Smooth muscle cell (in vitro differentiated cells): ENCODE results near the gene SP1. TPM values are rescaled to one million over a fixed set of nuclear protein-coding genes. Genes with fewer than 3 reads are reported as not detected.
"Not testable (repeated sequence)": the region's sequence is repeated elsewhere in the genome, so short reads cannot be mapped to it uniquely, and the experiment has no call there.

Source experiments
- DNase-seq: peaks from one replicate; lab custom pipeline; 2025; ENCODE audit not compliant: unreplicated experiment; lab: John Stamatoyannopoulos, UW
- H2AFZ ChIP-seq: fragments of 200-600 bp; sonication (generic); 2 replicates; pipeline ENCODE4 v1.6.0; 2016; ENCODE audit warnings: antibody characterized with exemption, low read depth, mild to moderate bottlenecking
- H3F3A ChIP-seq: fragments of 200-600 bp; sonication (generic); 2 replicates; pipeline ENCODE4 v1.6.0; 2017; ENCODE audit warnings: antibody characterized with exemption, low read depth
- H3K27ac ChIP-seq: fragments of 200-600 bp; sonication (generic); 2 replicates; pipeline ENCODE4 v1.5.1; 2016; ENCODE audit warnings: low read depth, mild to moderate bottlenecking
- H3K27me3 ChIP-seq: fragments of 200-600 bp; sonication (generic); 2 replicates; pipeline ENCODE4 v1.6.1; 2016; ENCODE audit warnings: low read depth, mild to moderate bottlenecking
- H3K36me3 ChIP-seq: fragments of 200-600 bp; sonication (generic); 2 replicates; pipeline ENCODE4 v1.5.1; 2016; ENCODE audit warnings: low read depth
- H3K4me1 ChIP-seq: fragments of 200-600 bp; sonication (generic); 2 replicates; pipeline ENCODE4 v1.5.1; 2016; ENCODE audit warnings: low read depth
- H3K4me2 ChIP-seq: fragments of 200-600 bp; sonication (generic); 2 replicates; pipeline ENCODE4 v1.6.0; 2016; ENCODE audit warnings: mild to moderate bottlenecking
- H3K4me3 ChIP-seq: fragments of 200-600 bp; sonication (generic); 2 replicates; pipeline ENCODE4 v1.5.1; 2016; ENCODE audit warnings: mild to moderate bottlenecking
- H3K79me2 ChIP-seq: fragments of 200-600 bp; sonication (generic); 2 replicates; pipeline ENCODE4 v1.6.0; 2016; ENCODE audit warnings: low read depth, mild to moderate bottlenecking
- H3K9ac ChIP-seq: fragments of 200-600 bp; sonication (generic); 2 replicates; pipeline ENCODE4 v1.6.0; 2016; ENCODE audit warnings: low read depth
- H3K9me3 ChIP-seq: fragments of 200-600 bp; sonication (generic); replicated peaks from 2 replicates; pipeline ENCODE4 v1.5.1; 2016; ENCODE audit warnings: low read depth
- H4K20me1 ChIP-seq: fragments of 200-600 bp; sonication (generic); 2 replicates; pipeline ENCODE4 v1.6.0; 2016; ENCODE audit warnings: low read depth
- WGBS: methylation state at CpG from one replicate; pipeline ENCODE4 v1.1.7; 2016; ENCODE audit warnings: low lambda C conversion rate; 5-methylcytosine and 5-hydroxymethylcytosine counted together
- polyA plus RNA-seq: library from polyadenylated mRNA; unstranded; fragments of >200 nt; fragmentation: Nextera tagmentation; extraction: Ambion mirVana; gene quantifications from 2 replicates; pipeline ENCODE4 v1.2.1, GENCODE V29; 2016
- total RNA-seq: library from RNA; depleted of rRNA; stranded (reverse); fragments of >200 nt; gene quantifications from 2 replicates; pipeline ENCODE4 v1.2.3, GENCODE V29; 2014
- TF ChIP-seq, protein P1 (sequence below): fragments of 200-600 bp; sonication (generic); IDR thresholded peaks from 2 replicates; pipeline ENCODE4 v1.5.1; 2017; ENCODE audit warnings: borderline replicate concordance, mild to moderate bottlenecking, antibody characterized with exemption; ENCODE audit not compliant: insufficient read depth, poor library complexity, severe bottlenecking

The SP1 gene
- total and polyA plus RNA-seq, 2 experiments from 2014 or later = 10.1 to 51.5 TPM

DNA sequence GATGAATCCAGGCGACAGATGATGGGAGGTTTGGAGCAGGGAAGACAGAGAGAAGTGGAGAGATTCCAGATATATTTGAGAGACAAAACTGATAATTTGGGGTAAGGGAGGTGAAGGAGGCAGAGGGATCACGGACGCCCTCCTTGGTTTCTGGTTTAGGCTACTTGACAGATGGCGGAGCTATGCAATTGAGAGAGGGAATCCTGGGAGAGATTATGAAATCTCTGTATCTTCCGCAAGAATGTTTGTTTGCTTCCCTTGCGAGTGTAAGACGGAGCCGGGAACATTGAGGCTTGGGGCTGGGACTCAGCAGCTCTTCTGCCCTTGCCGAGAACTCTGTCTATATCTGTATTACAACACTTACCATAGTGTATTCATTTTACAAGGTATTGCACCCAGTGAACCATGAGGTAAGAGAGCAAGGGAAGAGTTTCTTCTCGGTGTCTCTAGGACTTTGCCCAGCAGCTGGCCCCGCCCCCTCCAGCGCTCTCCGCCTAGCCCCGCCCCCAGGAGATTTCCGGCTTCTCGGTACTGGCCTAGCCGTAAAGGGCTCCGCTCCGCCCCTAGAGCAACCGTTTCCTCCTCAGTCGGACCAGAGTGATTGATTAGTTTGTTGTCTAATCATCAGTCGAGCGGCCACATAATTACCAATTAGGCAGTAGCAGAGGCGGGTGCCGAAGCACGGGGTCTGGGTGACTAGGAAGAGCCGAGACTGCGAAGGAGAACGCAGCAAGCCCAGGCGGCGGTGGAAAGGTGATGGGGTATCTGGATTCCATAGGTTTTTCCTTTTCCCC lies 61.3 kb downstream of the SP1 start, which contains the start of gene PRR13:
PRR13 (plus strand) TSS at position 695 of the 794 bp plus-strand sequence. CDS start 981 bp downstream, outside the sequence.
- H3K9me3 ChIP-seq = no peaks in the 10 kb centered on the region
- 2% methylated on average over 30 of the region's 31 CpGs for WGBS
- DNase-seq = peak; percentile 93

DNA sequence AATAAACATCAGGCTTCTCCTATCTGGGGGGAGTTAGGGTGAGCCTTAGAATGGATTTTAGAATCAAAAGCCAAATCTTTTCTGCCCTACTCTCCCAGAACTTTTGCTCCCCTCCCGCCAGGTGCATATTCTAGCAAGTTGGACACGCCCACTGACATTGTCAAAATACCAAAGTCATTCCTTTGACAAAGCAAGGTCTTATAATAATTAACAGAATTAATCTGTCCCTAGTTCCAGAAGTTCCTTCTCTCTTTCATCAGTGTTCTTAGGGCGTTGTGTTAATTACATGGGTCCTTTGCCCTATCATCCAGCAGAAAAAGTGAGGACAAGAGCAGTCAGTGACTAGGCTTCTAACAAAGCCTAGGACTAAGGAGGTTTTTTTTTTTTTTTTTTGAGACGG lies 64.0 kb downstream of the SP1 start:
- H3K27me3 ChIP-seq = no peaks in the 10 kb centered on the region
- H3F3A ChIP-seq = peaks cover 4% of the 10 kb centered on the region
- TF ChIP-seq, protein P1, sequence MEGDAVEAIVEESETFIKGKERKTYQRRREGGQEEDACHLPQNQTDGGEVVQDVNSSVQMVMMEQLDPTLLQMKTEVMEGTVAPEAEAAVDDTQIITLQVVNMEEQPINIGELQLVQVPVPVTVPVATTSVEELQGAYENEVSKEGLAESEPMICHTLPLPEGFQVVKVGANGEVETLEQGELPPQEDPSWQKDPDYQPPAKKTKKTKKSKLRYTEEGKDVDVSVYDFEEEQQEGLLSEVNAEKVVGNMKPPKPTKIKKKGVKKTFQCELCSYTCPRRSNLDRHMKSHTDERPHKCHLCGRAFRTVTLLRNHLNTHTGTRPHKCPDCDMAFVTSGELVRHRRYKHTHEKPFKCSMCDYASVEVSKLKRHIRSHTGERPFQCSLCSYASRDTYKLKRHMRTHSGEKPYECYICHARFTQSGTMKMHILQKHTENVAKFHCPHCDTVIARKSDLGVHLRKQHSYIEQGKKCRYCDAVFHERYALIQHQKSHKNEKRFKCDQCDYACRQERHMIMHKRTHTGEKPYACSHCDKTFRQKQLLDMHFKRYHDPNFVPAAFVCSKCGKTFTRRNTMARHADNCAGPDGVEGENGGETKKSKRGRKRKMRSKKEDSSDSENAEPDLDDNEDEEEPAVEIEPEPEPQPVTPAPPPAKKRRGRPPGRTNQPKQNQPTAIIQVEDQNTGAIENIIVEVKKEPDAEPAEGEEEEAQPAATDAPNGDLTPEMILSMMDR = no peak
- H3K9me3 ChIP-seq = no peaks in the 10 kb centered on the region
- no peak overlapping the region for H3K27ac ChIP-seq
- H3K9ac ChIP-seq = no peak overlapping the region
- peaks cover 7% of the 10 kb centered on the region for H3K4me1 ChIP-seq
- no peaks in the 10 kb centered on the region for H4K20me1 ChIP-seq
- peaks cover 14% of the 10 kb centered on the region for H3K79me2 ChIP-seq
- no peak overlapping the region for H3K4me2 ChIP-seq
- peak overlapping the region; percentile 5 for H3K4me3 ChIP-seq
- no peak for DNase-seq
- no peak overlapping the region for H2AFZ ChIP-seq
- H3K36me3 ChIP-seq = no peaks in the 10 kb centered on the region
- WGBS = 95% methylated on average over 4 of the region's 4 CpGs

More for the DNA sequence above, 61.3 kb downstream of the SP1 start, which contains the start of gene PRR13:
- H3K9ac ChIP-seq = peak within 1 kb of the TSS; percentile 85
- H3K27ac ChIP-seq = peak within 1 kb of the TSS; percentile 72
- H3K79me2 ChIP-seq = peaks cover 14% of the 10 kb centered on the region
- H3K4me2 ChIP-seq = peak within 1 kb of the TSS; percentile 91
- H3K27me3 ChIP-seq = no peaks in the 10 kb centered on the region
- H3K36me3 ChIP-seq = no peaks in the 10 kb centered on the region
- H3K4me1 ChIP-seq = peaks cover 7% of the 10 kb centered on the region
- no peaks in the 10 kb centered on the region for H4K20me1 ChIP-seq
- peak within 1 kb of the TSS; percentile 87 for H3K4me3 ChIP-seq
- H2AFZ ChIP-seq = peak within 1 kb of the TSS; percentile 91
- TF ChIP-seq, protein P1 = no peak
- peaks cover 4% of the 10 kb centered on the region for H3F3A ChIP-seq

DNA sequence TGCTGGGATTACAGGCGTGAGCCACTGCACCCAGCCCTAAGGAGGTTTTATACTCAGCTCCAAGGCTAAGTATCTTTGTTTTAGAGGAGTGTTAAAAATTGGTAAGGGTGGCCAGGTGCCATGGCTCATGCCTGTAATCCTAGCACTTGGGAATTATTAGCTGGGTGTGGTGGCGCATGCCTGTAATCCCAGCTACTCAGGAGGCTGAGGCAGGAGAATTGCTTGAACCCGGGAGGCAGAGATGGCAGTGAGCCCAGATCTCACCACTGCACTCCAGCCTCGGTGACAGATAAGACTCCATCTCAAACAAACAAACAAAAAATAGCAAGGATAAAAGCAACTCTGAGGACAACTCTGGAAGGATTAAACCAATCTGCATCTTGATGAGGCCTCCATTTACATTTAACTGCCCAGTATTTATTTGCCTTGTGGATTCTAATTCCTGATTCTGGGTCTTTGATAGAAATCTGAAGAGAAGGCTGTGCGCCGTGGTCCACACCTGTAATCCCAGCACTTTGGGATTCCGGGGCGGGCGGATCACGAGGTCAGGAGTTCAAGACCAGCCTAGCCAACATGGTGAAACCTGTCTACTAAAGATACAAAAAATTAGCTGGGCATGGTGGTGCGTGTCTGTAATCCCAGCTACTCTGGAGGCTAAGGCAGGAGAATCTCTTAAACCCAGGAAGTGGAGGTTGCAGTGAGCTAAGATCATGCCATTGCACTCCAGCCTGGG lies 64.8 kb downstream of the SP1 start:
- H3K36me3 ChIP-seq, H3K27ac ChIP-seq, H3F3A ChIP-seq, H4K20me1 ChIP-seq, H3K4me2 ChIP-seq, H3K4me1 ChIP-seq, H3K9me3 ChIP-seq, H3K4me3 ChIP-seq, DNase-seq, H3K27me3 ChIP-seq, H3K9ac ChIP-seq, H2AFZ ChIP-seq: not testable (repeated sequence)
- 95% methylated on average over 11 of the region's 11 CpGs for WGBS
- peaks cover 14% of the 10 kb centered on the region for H3K79me2 ChIP-seq

DNA sequence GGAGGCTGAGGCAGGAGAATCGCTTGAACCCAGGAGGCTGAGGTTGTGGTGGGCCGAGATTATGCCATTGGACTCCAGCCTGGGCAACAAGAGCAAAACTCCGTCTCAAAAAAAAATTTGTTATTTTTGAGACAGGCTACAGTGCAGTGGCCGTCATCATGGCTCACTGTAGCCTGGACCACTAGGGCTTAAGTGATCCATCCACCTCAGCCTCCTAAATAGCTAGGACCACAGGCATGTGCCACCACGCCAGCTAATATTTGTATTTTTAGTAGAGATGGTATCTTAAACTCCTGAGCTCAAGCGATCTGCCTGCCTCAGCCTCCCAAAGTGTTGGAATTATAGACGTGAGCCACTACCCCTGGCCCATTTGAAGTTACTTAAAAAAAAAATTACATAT lies 71.0 kb downstream of the SP1 start:
- H2AFZ ChIP-seq = no peak overlapping the region
- no peak overlapping the region for H3K4me2 ChIP-seq
- TF ChIP-seq, protein P1 = no peak
- H3K9ac ChIP-seq = no peak overlapping the region
- peaks cover 17% of the 10 kb centered on the region for H3K4me1 ChIP-seq
- no peaks in the 10 kb centered on the region for H3K9me3 ChIP-seq
- peaks cover 19% of the 10 kb centered on the region for H3F3A ChIP-seq
- H3K4me3 ChIP-seq = no peak overlapping the region
- DNase-seq = no peak
- H3K79me2 ChIP-seq = peaks cover 38% of the 10 kb centered on the region
- H3K27ac ChIP-seq = no peak overlapping the region
- WGBS = 88% methylated on average over 7 of the region's 7 CpGs
- peaks cover 38% of the 10 kb centered on the region for H4K20me1 ChIP-seq
- H3K27me3 ChIP-seq = no peaks in the 10 kb centered on the region
- H3K36me3 ChIP-seq = peaks cover 8% of the 10 kb centered on the region
